Gastrocnemius medialis (tissue), 4 donors: Measurements from ENCODE around the gene CNST.

Experiments used
- CTCF ChIP-seq, 5 experiments: fragments of 450-650 bp in 3 of 5; fragments of 200-600 bp in 2 of 5; sonication (generic) in 2 of 5; IDR thresholded peaks in 4 of 5; conservative IDR thresholded peaks in 1 of 5; 1 replicate in 4 of 5; 2 replicates in 1 of 5; pipeline ENCODE4 v1.5.1; 2016 to 2019; ENCODE audit warnings: antibody characterized with exemption in 5 of 5, mild to moderate bottlenecking in 3 of 5, moderate library complexity in 3 of 5
- POLR2A ChIP-seq, 2 donors: fragments of 450-650 bp; IDR thresholded peaks; one replicate each; pipeline ENCODE4 v1.6.1; 2017; ENCODE audit warnings: antibody characterized with exemption in 2 of 2, mild to moderate bottlenecking in 2 of 2, moderate library complexity in 2 of 2

- TF ChIP-seq CTCF (IDR thresholded peaks at IDR 0.05 in 4 of 5, conservative IDR thresholded peaks at IDR 0.05 in 1 of 5) (no peak), POLR2A (IDR thresholded peaks at IDR 0.05) (no peak)
These were observed 50.9 kb downstream of the CNST start for GRCh38 chr1:246617156-246617555.
